HUES48 (cell line): ENCODE data around the gene MLLT3.

ENCODE experiments used
- H3K27ac ChIP-seq: one replicate; pipeline ENCODE4 v1.7.0; 2013; ENCODE audit warnings: low read depth, low read length, inconsistent platforms
- H3K27me3 ChIP-seq: 2 replicates; pipeline ENCODE4 v1.6.1; 2013; ENCODE audit warnings: mild to moderate bottlenecking, low read length; ENCODE audit not compliant: control insufficient read depth, insufficient read depth
- H3K36me3 ChIP-seq: 2 replicates; pipeline ENCODE4 v1.6.1; 2013; ENCODE audit warnings: low read length; ENCODE audit not compliant: control insufficient read depth, insufficient read depth
- H3K4me1 ChIP-seq: 2 replicates; pipeline ENCODE4 v1.6.1; 2013; ENCODE audit warnings: mild to moderate bottlenecking, low read length; ENCODE audit not compliant: control insufficient read depth, insufficient read depth
- H3K4me3 ChIP-seq: 2 replicates; pipeline ENCODE4 v1.5.1; 2013; ENCODE audit warnings: mild to moderate bottlenecking, low read depth, low read length
- H3K9ac ChIP-seq: 2 replicates; pipeline ENCODE4 v1.6.1; 2013; ENCODE audit warnings: mild to moderate bottlenecking, low read depth, low read length, moderate library complexity
- H3K9me3 ChIP-seq: 2 replicates; pipeline ENCODE4 v1.6.1; 2013; ENCODE audit warnings: low read length; ENCODE audit not compliant: control insufficient read depth, insufficient read depth

MLLT3 gene

GRCh38 chr9:20611691-20612287 is 10.5 kb downstream of the MLLT3 start:
- H3K27me3 ChIP-seq: no peaks in the 10 kb centered on the region
- no peak overlapping the region for H3K9ac ChIP-seq
- H3K27ac ChIP-seq: no peak overlapping the region
- no peaks in the 10 kb centered on the region for H3K9me3 ChIP-seq
- no peaks in the 10 kb centered on the region for H3K36me3 ChIP-seq
- no peak overlapping the region for H3K4me3 ChIP-seq
- H3K4me1 ChIP-seq: no peaks in the 10 kb centered on the region; the same call in 1 of the 2 replicates

- Histone ChIP-seq H3K4me1 (peaks cover 8% of the 10 kb centered on the region; the same call in 1 of the 2 replicates), H3K27ac (no peak overlapping the region), H3K9me3 (no peaks in the 10 kb centered on the region), H3K27me3 (no peaks in the 10 kb centered on the region), H3K9ac (no peak overlapping the region), H3K36me3 (no peaks in the 10 kb centered on the region), H3K4me3 (no peak overlapping the region)
Measured at GRCh38 chr9:20610591-20610990, 11.7 kb downstream of the MLLT3 start.

GRCh38 chr9:20608582-20608981 is 13.7 kb downstream of the MLLT3 start:
- no peak overlapping the region for H3K9ac ChIP-seq
- no peak overlapping the region for H3K4me3 ChIP-seq
- H3K27me3 ChIP-seq: no peaks in the 10 kb centered on the region
- peaks cover 12% of the 10 kb centered on the region; the same call in 1 of the 2 replicates for H3K4me1 ChIP-seq
- H3K27ac ChIP-seq: no peak overlapping the region
- no peaks in the 10 kb centered on the region for H3K36me3 ChIP-seq
- H3K9me3 ChIP-seq: no peaks in the 10 kb centered on the region

GRCh38 chr9:20606652-20607051 is 15.6 kb downstream of the MLLT3 start:
- Histone ChIP-seq H3K27ac (no peak overlapping the region), H3K9ac (no peak overlapping the region), H3K4me3 (no peak overlapping the region), H3K4me1 (peaks cover 16% of the 10 kb centered on the region; the same call in 1 of the 2 replicates), H3K36me3 (no peaks in the 10 kb centered on the region), H3K9me3 (no peaks in the 10 kb centered on the region), H3K27me3 (no peaks in the 10 kb centered on the region)

- peaks cover 16% of the 10 kb centered on the region; the same call in 1 of the 2 replicates for H3K4me1 ChIP-seq
- H3K27me3 ChIP-seq: no peaks in the 10 kb centered on the region
Measured at GRCh38 chr9:20604562-20604961, 17.7 kb downstream of the MLLT3 start.

GRCh38 chr9:20603524-20604268 is 18.6 kb downstream of the MLLT3 start:
- Histone ChIP-seq H3K9me3 (no peaks in the 10 kb centered on the region), H3K9ac (no peak overlapping the region), H3K4me1 (peaks cover 16% of the 10 kb centered on the region; the same call in 1 of the 2 replicates), H3K27ac (no peak overlapping the region), H3K4me3 (no peak overlapping the region), H3K36me3 (no peaks in the 10 kb centered on the region), H3K27me3 (no peaks in the 10 kb centered on the region)

More at GRCh38 chr9:20604562-20604961, 17.7 kb downstream of the MLLT3 start:
- Histone ChIP-seq H3K9ac (no peak overlapping the region), H3K9me3 (no peaks in the 10 kb centered on the region), H3K36me3 (no peaks in the 10 kb centered on the region), H3K4me3 (no peak overlapping the region), H3K27ac (no peak overlapping the region)

- H3K36me3 ChIP-seq: no peaks in the 10 kb centered on the region
- no peak overlapping the region for H3K9ac ChIP-seq
- H3K4me1 ChIP-seq: peaks cover 12% of the 10 kb centered on the region; the same call in 1 of the 2 replicates
- no peaks in the 10 kb centered on the region for H3K27me3 ChIP-seq
- no peak overlapping the region for H3K27ac ChIP-seq
- H3K4me3 ChIP-seq: no peak overlapping the region
- H3K9me3 ChIP-seq: no peaks in the 10 kb centered on the region
Measured at GRCh38 chr9:20601292-20601691, 21.0 kb downstream of the MLLT3 start.

- Histone ChIP-seq H3K27ac (no peak overlapping the region), H3K4me3 (no peak overlapping the region), H3K4me1 (peaks cover 8% of the 10 kb centered on the region; the same call in 1 of the 2 replicates), H3K9ac (no peak overlapping the region), H3K27me3 (no peaks in the 10 kb centered on the region), H3K9me3 (no peaks in the 10 kb centered on the region), H3K36me3 (no peaks in the 10 kb centered on the region)
Measured at GRCh38 chr9:20599195-20599594, 23.1 kb downstream of the MLLT3 start.

- no peaks in the 10 kb centered on the region for H3K27me3 ChIP-seq
- peaks cover 2% of the 10 kb centered on the region; the same call in 1 of the 2 replicates for H3K4me1 ChIP-seq
- H3K36me3 ChIP-seq: no peaks in the 10 kb centered on the region
- no peak overlapping the region for H3K4me3 ChIP-seq
- no peak overlapping the region for H3K27ac ChIP-seq
- no peak overlapping the region for H3K9ac ChIP-seq
- H3K9me3 ChIP-seq: no peaks in the 10 kb centered on the region
Measured at GRCh38 chr9:20598367-20598766, 23.9 kb downstream of the MLLT3 start.

- Histone ChIP-seq H3K9me3 (no peaks in the 10 kb centered on the region), H3K4me3 (no peak overlapping the region), H3K27ac (no peak overlapping the region), H3K27me3 (no peaks in the 10 kb centered on the region), H3K4me1 (no peaks in the 10 kb centered on the region), H3K36me3 (no peaks in the 10 kb centered on the region), H3K9ac (no peak overlapping the region)
Measured at GRCh38 chr9:20597862-20598261, 24.4 kb downstream of the MLLT3 start.

GRCh38 chr9:20594608-20595007 is 27.7 kb downstream of the MLLT3 start:
- no peak overlapping the region for H3K4me3 ChIP-seq
- no peaks in the 10 kb centered on the region for H3K9me3 ChIP-seq
- no peaks in the 10 kb centered on the region for H3K36me3 ChIP-seq
- no peaks in the 10 kb centered on the region for H3K4me1 ChIP-seq
- no peak overlapping the region for H3K27ac ChIP-seq
- H3K9ac ChIP-seq: no peak overlapping the region
- H3K27me3 ChIP-seq: no peaks in the 10 kb centered on the region
